ENCODE results near the gene DNAJC13. TPM values are rescaled to one million over a fixed set of nuclear protein-coding genes. Genes with fewer than 3 reads are reported as not detected.

Gene DNAJC13
- total and polyA plus RNA-seq, 2 of the 8 experiments (the other 6 are each of a cell fraction or from before 2014, with no cell fraction given), result 7.9 to 28.8 TPM

DNA sequence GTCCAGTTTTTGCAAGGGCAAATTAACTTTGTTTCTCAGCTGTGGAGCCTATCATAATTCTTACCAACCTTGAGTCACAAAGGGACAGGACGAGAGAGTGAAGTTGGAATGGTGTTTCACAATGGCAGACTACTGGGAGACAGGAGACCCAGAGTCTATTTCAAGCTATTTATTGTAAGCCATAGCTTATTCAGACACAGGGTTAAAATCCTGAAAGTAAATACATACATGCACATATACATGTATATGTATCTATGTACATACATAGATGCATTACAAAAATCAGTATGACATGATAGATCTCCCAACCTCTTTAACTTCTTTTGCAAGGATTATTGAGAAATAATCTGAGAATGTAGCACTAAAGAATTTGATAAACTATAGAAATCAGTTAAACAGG is 86.3 kb downstream of the DNAJC13 start:
- Histone ChIP-seq H2BK15ac (ENCODE audit: low read length) (no peak overlapping the region), H4K5ac (ENCODE audit: insufficient read length, low read depth, low read length) (no peak overlapping the region), H2AK5ac (ENCODE audit: low read depth, low read length) (no peak overlapping the region), H2BK20ac (ENCODE audit: low read length) (no peak overlapping the region), H3K23ac (ENCODE audit: insufficient read length) (no peak overlapping the region), H4K8ac (ENCODE audit: extremely low read depth, insufficient read depth, low read length) (no peak overlapping the region), H3K27me3 (replicated peaks in 1 of 4; ENCODE audit: control insufficient read depth in 3 of 4, extremely low read depth in 1 of 4, insufficient read depth in 3 of 4, low read length in 3 of 4) (peaks cover 0 to 1% (median 0%) of the 10 kb centered on the region in 4 experiments; a peak in 1 of 7 replicates), H3K56ac (replicated peaks; ENCODE audit: insufficient read length, low read depth, low read length) (no peak overlapping the region), H2AFZ (ENCODE audit: low read length) (no peak overlapping the region), H4K91ac (replicated peaks; ENCODE audit: insufficient read length, low read length) (no peak overlapping the region), H3K14ac (ENCODE audit: insufficient read length) (no peak overlapping the region), H2BK5ac (ENCODE audit: low read depth, low read length) (no peak overlapping the region), H3K4me3 (ENCODE audit: extremely low read depth in 1 of 4, insufficient read depth in 2 of 4, low read depth in 3 of 4, low read length in 4 of 4) (no peak overlapping the region), H2BK12ac (ENCODE audit: low read depth, low read length) (no peak overlapping the region), H3K27ac (ENCODE audit: low read depth, low read length) (no peak overlapping the region), H3K36me3 (ENCODE audit: control insufficient read depth in 2 of 4, insufficient read depth in 4 of 4, low read length in 3 of 4) (peaks cover 13 to 85% (median 52%) of the 10 kb centered on the region in 4 experiments; a peak in 7 of 8 replicates), H4K20me1 (replicated peaks in 1 of 2; ENCODE audit: control insufficient read depth in 1 of 2, insufficient read depth in 2 of 2, low read length in 2 of 2) (no peaks in the 10 kb centered on the region), H3K23me2 (ENCODE audit: low read depth, low read length) (no peaks in the 10 kb centered on the region), H3K4me2 (ENCODE audit: insufficient read depth in 1 of 2, low read depth in 2 of 2, low read length in 2 of 2) (no peak overlapping the region), H3K9me3 (ENCODE audit: insufficient read depth in 2 of 2, low read depth in 1 of 2, low read length in 1 of 2) (no peaks in the 10 kb centered on the region), H3K18ac (ENCODE audit: extremely low read depth, low read length) (no peak overlapping the region), H2BK120ac (replicated peaks; ENCODE audit: low read depth, low read length) (no peak overlapping the region), H3K4ac (replicated peaks; ENCODE audit: insufficient read length, low read depth, low read length) (no peak overlapping the region), H3K79me1 (ENCODE audit: low read depth, low read length) (no peaks in the 10 kb centered on the region), H3K4me1 (replicated peaks in 1 of 4; ENCODE audit: control insufficient read depth in 3 of 4, insufficient read depth in 4 of 4, low read length in 3 of 4) (no peaks in the 10 kb centered on the region), H3K79me2 (ENCODE audit: control insufficient read depth in 1 of 2, insufficient read depth in 2 of 2, low read length in 2 of 2) (no peaks in the 10 kb centered on the region), H3K9ac (replicated peaks in 1 of 4; ENCODE audit: extremely low read depth in 1 of 4, low read depth in 3 of 4, low read length in 3 of 4) (no peak overlapping the region)
- CTCF ChIA-PET (ENCODE audit: partially characterized antibody), result interaction anchor here (0.6 kb wide), 1 partner anchor 92 kb away, joined by 3 read pairs; no protein-coding TSS in a partner anchor
- 90% methylated on average over 1 of the region's 1 CpG; no CpG with 5 or more reads in 1 of the 2 experiments for WGBS, 2 experiments (ENCODE audit: extremely low coverage in 1 of 2, insufficient coverage in 1 of 2, insufficient read length in 1 of 2, insufficient replicate concordance in 2 of 2, low coverage in 1 of 2, low lambda C conversion rate in 2 of 2, missing lambda C conversion rate in 1 of 2)
- POLR2A ChIA-PET (ENCODE audit: partially characterized antibody), result no interaction called here
- FAIRE-seq (no peak), DNase-seq (ENCODE audit: low read depth in 1 of 2, low spot score in 2 of 2) (no peak)
- TF ChIP-seq ASH2L (IDR thresholded peaks at IDR 0.05; ENCODE audit: low read length), result no peak
- no peak for TF ChIP-seq CHD2 (IDR thresholded peaks at IDR 0.05; ENCODE audit: low read length)
- no peak for TF ChIP-seq SP1 (IDR thresholded peaks at IDR 0.05; ENCODE audit: low read depth, low read length)
- TF ChIP-seq POU5F1 (IDR thresholded peaks at IDR 0.05; ENCODE audit: low read depth, low read length), result no peak
- TF ChIP-seq NANOG (IDR thresholded peaks at IDR 0.05; ENCODE audit: insufficient read depth, low read depth, low read length, poor library complexity, severe bottlenecking), result no peak
- TF ChIP-seq EZH2 (IDR thresholded peaks at IDR 0.05; ENCODE audit: low read depth, low read length, severe bottlenecking), result no peak
- TF ChIP-seq, protein P1, sequence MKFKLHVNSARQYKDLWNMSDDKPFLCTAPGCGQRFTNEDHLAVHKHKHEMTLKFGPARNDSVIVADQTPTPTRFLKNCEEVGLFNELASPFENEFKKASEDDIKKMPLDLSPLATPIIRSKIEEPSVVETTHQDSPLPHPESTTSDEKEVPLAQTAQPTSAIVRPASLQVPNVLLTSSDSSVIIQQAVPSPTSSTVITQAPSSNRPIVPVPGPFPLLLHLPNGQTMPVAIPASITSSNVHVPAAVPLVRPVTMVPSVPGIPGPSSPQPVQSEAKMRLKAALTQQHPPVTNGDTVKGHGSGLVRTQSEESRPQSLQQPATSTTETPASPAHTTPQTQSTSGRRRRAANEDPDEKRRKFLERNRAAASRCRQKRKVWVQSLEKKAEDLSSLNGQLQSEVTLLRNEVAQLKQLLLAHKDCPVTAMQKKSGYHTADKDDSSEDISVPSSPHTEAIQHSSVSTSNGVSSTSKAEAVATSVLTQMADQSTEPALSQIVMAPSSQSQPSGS (IDR thresholded peaks at IDR 0.05; ENCODE audit: low read length), result no peak
- no peak for TF ChIP-seq SUZ12 (IDR thresholded peaks at IDR 0.05; ENCODE audit: low read length)
- TF ChIP-seq TCF12 (IDR thresholded peaks at IDR 0.05; ENCODE audit: low read depth, low read length), result no peak
- TF ChIP-seq, protein P2, sequence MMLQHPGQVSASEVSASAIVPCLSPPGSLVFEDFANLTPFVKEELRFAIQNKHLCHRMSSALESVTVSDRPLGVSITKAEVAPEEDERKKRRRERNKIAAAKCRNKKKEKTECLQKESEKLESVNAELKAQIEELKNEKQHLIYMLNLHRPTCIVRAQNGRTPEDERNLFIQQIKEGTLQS (IDR thresholded peaks at IDR 0.05; ENCODE audit: insufficient read depth, low read depth, low read length), result no peak
- TF ChIP-seq TEAD4 (IDR thresholded peaks at IDR 0.05; ENCODE audit: low read depth, low read length), result no peak
- TF ChIP-seq SIRT6 (IDR thresholded peaks at IDR 0.05; ENCODE audit: low read length), result no peak
- TF ChIP-seq CREB1 (IDR thresholded peaks at IDR 0.05), result no peak
- no peak for TF ChIP-seq JUN (IDR thresholded peaks at IDR 0.05; ENCODE audit: low read depth, low read length)
